GM21390 (cell line): ENCODE results near the gene ANAPC2.

Experiments used
- ATAC-seq: cut with Tn5 transposase; IDR thresholded peaks from one replicate; pipeline ENCODE4 v1.9.1; 2021; ENCODE audit not compliant: unreplicated experiment

ANAPC2 gene

DNA sequence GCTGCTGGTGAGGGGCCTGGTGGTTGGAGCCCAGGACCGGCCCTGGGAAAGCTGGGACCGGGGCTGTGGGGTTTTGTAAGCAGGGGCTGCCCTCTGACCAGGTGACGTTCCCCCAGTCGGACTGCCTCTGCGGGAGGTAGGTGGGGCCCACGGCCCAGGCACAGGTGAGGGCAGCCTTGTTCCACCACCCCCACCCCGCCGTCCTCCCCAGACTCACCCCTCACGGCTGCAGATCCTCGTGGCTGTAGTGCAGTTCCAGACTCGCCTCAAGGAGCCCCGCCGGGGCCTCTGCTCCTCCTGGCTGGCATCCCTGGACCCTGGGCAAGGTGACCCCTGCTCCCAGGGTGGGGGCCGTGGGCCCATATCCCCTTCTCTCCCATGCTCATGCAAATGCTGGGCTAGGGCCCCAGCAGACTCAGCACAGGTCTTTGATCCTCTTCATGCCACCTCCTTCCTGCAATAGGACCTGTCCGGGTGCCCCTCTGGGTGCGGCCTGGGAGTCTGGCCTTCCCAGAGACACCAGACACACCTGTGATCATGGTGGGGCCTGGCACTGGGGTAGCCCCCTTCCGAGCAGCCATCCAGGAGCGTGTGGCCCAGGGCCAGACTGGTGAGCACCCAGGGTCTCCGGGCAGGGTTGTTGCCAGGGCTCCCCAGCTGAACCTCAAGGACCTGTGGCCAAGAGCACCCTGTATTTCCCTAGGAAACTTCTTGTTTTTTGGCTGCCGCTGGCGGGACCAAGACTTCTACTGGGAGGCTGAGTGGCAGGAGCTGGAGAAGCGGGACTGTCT is 27.0 kb upstream of the ANAPC2 start:
- no peak for ATAC-seq

DNA sequence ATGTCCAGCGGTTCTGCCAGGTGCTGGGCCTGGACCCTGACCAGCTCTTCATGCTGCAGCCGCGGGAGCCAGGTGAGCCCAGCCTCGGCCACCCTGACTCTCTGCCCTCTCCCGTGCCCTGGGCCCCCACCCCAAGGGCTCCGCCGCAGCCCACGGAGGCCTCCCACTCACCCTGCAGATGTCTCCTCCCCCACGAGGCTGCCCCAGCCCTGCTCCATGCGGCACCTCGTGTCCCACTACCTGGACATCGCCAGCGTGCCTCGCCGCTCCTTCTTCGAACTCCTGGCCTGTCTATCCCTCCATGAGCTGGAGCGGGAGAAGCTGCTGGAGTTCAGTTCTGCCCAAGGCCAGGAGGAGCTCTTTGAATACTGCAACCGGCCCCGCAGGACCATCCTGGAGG is 26.3 kb upstream of the ANAPC2 start:
- ATAC-seq, result no peak

DNA sequence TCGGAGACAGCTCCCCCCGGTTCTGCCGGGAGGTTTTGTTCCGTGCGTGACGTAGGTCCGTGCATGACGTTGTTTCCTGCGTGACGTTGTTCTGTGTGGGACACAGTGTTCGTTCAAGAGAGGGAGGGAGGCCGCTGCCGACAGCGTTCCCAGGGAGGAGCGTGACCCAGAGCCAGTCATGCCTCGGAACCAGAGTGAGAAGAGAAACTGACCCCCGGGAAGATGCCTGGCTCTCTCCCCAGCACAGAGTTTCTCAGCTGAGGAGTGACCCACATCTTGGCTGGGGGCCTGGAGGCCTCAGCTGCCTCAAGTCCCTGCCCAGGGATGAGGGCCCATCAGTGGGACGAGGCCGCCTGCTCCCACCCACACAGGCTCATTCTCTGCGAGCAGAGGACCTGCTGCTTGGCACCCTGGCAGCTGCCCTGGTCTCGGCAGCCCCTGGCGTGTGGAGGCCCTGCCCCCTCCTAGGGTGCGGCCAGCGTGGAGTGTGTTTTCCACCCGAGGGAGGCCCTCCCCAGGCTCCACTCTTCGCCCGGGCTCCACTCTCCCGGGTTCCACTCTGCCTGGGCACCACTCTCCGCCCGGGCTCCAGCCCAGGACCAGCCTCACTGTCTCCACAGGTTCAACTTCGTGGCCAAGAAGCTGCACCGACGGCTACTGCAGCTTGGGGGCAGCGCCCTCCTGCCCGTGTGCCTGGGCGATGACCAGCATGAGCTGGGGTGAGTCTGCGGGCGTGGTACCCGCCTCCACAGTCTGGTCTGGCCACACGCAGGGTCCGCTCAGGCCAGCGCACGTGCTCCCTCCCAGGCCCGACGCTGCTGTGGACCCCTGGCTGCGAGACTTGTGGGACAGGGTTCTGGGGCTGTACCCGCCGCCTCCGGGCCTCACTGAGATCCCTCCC is 25.1 kb upstream of the ANAPC2 start:
- ATAC-seq, result no peak

DNA sequence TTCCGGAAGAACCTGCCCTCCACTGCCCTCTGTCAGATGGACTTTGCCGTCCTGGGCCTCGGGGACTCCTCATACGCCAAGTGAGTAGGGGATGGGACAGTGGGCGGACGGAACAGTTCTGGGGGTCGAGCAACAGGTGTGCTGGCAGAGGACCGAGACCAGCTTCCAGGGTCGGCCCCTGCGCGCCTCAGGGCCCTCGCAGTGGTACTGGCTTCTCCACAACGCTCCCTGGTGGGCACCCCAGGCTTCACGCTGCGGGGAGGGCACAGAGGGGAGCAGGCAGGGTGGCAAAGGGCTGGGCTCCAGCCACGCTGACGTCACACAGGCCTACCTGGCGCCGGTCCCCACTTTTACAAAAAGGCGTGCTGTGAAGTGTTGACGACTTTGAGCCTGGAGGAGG is 24.2 kb upstream of the ANAPC2 start:
- ATAC-seq, result no peak

DNA sequence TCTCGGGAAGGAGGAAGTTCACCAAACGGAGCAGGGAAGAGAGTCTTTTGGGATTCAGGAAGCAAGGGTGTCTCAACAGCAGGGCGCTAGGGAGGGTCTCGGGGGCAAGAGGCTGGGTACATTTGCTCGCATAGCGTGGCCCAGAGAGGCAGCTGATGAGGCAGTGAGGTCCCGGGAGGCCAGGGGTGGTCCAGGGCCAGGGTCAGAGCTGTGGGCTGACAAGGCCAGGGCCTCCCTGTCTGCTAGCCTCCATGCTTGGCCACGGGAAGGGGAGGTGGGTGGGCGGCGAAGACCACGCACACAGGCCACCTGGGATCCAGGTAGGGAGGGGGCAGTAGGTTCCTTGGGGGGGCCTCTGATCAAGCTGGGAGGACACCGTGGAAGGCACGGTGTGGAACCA is 23.2 kb upstream of the ANAPC2 start:
- no peak for ATAC-seq

DNA sequence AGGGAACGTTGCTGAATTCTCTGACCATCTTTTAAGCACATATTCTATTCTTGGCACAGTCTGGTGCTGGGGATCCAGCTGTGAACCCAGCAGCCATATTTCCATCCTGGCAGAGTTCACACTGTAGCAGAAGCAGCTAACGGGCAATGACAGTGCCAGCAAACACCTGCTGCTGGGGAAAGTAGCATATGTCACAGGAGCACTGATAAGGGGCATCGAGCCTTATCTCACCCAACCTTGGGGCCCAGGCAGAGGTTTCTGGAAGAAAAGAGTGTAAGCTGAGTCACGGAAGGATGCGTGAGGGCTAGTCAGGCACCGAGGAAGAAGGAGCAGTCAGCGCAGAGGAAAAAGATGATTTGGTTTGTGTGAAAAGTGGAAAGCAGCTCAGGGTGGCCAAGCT is 18.2 kb upstream of the ANAPC2 start:
- ATAC-seq, result no peak

DNA sequence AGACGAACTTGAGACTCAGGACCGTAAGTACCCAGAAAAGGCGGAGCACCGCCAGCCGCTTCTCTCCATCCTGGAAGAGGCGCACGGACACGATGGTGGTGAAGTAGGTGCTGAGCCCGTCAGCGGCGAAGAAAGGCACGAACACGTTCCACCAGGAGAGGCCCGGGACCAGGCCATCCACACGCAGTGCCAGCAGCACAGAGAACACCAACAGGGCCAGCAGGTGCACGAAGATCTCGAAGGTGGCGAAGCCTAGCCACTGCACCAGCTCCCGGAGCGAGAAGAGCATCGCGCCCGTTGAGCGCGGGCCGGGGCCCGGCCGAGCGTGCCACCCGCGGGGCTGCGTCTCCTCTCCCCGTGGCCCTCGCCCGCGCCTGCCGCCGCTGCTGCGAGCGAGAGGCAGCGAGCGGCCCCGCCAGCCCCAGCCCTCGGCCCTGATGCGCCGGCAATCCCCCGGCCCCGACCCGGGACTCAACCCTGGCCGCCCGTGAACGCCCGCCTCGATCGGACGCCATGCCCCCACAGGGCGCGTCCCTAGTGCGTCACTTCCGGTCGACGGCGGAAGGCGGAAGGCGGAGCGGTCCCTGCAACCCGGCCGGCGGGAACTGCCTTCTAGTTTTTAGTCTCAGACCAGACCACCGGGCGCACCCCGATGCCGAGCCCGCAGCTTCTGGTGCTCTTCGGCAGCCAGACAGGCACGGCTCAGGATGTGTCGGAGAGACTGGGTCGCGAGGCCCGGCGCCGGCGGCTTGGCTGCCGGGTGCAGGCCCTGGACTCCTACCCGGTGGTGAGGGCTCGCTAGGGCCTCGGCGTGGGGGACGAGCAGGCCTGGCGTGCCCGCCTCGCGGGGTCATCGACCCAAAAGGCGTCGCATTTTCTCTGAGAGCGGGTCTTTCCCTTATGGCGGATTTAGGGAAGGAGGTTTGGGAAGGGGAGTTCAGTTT is 17.0 kb upstream of the ANAPC2 start, which contains the start of the genes NDOR1 and TMEM203:
NDOR1 (plus strand) TSS at position 575 of the 944 bp plus-strand sequence; CDS start at position 653, 78 bp downstream.
TMEM203 (minus strand) TSS at position 523 of the 944 bp plus-strand sequence; CDS start at position 289, 234 bp downstream.
- ATAC-seq, result peak; percentile 53

DNA sequence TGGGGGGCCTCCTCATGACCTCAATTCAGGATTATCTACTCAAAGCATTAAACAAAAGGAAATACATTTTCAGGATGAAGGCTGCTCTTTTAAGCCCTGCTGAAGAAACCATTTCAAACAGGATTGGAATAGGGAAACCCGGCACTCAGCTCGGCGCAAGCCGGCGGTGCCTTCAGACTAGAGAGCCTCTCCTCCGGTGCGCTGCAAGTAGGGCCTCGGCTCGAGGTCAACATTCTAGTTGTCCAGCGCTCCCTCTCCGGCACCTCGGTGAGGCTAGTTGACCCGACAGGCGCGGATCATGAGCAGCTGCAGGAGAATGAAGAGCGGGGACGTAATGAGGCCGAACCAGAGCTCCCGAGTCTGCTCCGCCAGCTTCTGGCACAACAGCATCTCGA is 16.4 kb upstream of the ANAPC2 start:
- ATAC-seq, result no peak

DNA sequence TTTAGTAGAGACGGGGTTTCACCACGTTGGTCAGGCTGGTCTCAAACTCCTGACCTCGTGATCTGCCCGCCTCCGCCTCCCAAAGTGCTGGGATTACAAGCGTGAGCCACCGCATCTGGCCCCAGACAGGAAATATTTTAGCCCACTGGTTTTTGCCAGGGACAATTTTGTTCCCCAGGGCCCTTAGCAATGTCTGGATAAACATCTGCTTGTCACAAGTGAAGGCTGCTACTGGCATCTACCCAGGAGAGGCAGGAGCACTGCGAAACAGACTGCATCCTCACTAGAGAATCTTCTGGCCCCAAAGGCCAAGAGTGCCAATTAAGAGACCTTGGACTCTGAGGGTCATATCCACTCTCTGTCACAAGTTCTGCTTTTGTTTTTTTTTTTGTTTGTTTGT is 14.6 kb upstream of the ANAPC2 start:
- ATAC-seq, result no peak

DNA sequence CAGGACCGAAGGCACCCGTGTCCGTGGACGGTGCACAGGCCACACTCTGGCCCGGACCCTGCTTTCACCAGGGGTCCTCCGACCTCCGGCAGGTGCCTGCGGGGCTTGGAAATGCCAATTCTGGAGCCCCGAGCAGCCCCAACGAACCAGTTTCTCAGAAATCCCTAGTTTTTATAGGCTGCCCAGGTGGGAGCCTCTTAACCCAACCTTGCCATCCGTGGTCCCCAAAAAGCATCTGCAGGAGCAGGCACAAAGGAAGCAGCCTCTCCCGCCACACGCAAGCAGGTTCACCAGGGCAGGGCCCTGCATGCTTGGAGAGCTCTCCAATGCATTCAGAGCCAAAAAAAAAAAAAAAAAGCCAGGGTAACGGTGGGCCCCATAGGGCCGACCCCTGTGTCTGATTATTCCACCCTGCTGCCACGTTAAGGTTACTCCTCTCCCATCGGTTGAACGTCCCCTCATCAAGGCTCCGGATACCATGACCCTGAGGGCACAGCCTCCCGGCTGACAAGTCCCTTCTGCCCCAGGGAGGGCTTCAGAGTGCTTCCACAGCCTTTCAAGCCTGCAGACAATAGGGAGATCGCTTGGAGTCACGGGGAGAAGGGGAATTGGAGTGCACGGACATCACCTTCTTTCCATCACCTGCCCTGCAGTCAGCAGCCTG is 13.0 kb upstream of the ANAPC2 start:
- no peak for ATAC-seq

DNA sequence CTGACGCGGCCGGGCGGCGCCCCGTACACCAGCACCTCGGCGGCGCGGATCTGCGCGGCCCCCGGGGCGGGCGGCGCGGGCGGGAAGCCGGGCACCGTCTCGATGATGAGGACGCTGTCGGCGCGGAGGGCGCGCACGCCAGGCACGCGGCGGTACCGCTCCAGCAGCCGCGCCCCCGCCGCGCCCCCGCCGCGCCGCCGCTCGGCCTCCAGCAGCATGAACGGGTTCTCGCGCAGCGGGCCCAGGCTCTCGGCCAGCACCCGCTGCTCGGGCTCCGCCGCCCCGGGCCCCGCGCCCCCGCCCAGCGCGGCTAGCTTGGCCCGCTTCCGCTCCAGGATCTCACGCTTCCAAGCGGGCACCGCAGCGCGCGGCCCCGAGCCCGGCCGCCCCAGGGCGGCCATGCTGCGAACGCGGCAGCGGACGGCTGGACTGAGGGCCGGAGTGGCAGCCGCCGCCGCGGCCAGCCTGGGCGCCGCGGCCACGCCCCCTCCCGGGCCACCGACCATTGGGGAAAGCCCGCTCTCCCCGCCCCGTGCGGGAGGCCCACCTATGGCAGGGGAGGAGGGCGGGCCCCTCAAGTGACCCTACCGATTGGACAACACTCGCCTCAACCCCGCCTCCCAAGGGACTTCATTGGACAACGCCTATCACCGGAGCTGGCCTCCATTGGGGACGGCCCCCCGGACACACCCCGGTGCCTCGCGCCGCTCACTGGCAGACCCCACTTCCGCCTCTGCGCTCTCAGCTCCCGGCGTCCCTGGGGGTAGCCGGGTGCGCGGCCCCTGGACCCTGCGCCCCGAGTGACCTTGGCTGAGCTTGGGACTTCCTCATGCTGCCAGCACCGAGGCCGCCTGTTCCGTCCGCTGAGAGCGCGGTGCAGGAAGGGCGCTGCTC is 12.2 kb upstream of the ANAPC2 start, which contains the start of gene TPRN:
TPRN (minus strand) TSS at position 431 of the 894 bp plus-strand sequence; CDS start at position 401, 30 bp downstream.
- ATAC-seq, result peak; percentile 78

DNA sequence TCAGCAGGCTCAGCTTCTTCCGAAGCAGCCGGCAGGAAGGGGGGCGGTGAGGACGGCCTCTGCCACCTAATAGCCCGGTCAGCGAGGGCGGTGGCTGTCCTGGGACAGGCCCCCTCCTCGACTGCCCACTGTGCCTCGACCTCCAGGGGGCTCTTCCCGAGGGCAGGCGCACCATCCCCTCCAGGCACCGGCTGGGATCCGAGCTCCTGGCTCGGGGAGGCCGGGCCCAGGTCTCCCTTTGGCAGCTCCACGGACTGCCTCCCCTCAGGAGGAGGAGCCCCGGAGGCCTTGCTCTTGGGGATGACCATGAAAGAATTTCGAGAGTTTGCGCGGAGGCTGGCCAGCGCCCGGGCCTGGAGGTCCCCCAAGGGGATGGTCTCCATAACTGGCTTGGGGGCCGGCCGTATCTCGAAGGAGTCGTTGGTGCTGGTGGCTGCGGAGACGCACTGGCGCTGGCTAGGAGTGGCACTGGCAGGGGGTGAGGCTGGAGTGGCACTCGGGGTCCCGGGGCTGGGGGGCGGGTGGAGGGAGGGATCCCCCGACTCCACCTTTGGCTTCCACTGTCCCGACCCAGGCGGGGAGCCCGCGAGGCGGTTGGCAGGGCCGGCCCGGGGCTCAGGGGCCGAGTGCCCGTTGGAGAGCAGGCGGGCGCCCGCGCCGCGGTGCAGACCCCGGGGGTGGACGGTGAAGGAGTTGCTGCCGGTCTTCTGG is 11.2 kb upstream of the ANAPC2 start:
- no peak for ATAC-seq

DNA sequence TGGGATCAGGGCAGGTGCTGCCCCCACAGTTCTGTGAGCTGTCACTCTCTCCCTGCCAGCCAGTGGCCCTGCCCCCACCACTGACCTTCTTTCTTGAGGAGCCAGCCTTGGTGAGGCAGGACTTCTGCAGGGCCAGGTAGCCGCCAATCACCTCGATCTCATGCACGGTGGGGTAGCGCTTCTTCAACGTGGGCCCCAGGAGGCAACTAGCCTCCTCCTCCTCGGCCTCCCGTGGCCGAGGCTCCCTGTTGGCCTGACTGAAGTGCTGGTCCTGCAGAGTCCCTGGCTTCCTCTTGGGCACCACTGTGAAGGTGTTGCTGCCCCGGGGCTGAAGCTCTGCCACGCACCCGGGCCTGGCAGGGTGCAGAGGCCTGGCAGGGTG is 10.5 kb upstream of the ANAPC2 start:
- ATAC-seq, result no peak

DNA sequence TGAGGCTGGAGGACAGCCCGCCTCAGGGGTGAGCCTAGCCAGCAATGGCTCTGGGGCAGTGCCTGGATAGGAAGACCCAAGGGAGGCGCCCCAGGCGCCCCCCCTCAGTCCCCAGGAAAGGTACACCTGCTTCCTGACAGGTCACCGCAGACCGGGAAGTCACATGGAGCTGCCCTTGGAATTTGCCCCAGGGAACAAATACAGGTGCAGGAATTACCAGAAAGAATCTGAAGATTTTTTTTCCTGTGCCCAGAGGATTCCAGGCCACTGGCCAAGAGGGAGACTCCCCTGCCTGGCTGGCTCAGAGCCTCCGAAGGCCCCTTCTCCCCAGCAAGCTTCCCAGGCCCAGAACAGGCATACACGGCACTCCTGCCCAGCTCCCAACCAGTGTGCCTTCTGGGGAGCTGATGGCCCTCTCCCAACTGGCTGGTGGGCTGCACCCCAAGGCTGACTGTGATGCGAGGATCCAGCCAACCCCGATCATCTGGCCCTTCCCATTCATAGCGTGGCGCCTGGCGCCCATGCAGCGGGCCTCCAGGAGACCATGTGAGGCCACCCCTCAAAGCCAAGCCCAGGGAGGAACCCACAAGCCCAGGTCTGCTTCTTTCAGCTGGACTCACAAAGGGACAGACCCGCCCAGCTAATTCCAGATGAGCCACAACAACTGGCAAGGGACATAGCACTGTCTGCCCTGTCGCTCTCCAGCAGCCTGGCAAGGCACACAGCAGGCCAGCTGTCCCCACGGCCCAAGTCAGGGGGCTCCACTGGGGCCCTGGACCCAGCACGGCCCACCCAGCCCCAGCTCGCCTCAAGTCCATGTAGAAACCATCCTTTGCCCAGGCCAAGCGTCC is 9.9 kb upstream of the ANAPC2 start:
- ATAC-seq, result no peak

DNA sequence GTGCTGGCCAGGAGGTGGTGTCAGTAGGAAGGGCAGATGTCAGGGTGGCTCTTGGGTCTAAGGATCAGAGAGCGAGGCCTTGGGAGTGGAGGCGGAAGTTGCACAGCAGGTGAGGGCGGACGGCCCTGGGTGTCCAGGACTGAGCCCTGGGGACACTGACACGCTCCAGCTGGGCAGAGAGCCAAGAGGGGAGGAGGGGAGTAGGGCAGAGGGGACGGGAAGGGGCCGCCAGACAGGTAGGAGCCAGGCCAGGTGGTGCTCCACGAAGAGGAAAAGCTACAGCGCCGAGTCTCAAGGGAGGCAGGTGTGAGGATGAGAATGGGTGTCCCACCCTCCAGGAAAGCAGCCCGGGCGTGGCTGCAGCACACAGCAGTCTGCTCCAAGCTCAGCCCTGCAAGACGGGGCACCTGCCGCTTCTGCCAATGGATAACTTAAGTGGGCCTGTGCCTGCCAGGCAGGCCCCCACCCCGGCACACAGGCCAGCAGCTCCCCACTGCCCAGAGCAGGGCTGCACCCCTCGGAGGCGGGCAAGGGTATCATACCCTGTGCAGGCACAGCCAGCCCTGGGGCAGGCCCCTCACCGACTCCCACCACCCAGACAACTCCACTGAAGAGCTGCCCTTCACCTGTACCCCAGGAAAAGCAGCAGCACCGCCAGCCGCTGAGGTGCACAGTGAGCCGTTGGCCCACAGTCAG is 7.3 kb upstream of the ANAPC2 start:
- no peak for ATAC-seq

DNA sequence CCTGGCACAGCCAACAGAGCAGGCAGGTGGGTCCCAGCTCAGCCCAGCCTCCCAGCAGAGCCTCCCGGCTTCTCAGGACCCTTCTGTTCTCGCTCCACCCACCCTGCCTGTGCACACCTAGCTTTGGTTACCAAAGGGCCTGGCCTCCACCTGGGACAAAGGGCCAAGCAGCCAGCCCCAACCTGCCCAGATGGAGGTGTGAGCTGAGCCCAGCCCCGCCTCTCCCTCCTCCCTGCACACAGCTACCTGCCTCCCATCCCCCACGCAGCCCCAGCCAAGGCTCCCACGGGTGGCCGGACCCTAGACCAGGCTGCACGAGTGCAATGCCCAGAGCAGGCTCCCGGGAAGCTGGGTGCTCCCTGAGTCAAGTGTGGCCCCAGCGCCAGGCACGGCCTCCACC is 6.5 kb upstream of the ANAPC2 start:
- ATAC-seq, result no peak

DNA sequence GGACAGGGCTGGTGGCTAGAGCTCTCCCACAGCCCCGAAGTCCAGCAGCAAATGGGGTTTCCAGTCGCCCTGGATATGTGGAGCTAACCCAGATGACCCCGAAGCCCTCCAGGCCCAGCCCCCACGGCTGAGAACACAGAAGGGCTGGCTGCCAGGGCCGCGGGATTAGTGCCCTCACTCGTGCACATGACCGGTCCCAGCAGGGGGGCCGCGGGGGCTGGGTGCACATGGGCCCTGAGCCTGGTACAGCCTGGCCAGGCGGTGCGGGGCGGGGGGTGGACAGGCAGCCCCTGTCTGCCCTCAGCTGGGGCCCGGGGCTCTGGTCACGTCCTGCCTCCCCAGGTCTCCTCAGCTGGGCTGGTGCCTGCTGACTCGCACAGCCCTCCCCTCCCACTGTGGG is 6.0 kb upstream of the ANAPC2 start:
- ATAC-seq, result no peak
